GM10847 (cell line): ENCODE data around the gene CIP2A.

Experiments
- POLR2A ChIP-seq: IDR thresholded peaks from 2 replicates; pipeline ENCODE4 v1.6.1; 2011; ENCODE audit not compliant: insufficient read length; ENCODE audit errors: extremely low read depth

The CIP2A gene

GRCh38 chr3:108528459-108529252 lies 60.6 kb downstream of the CIP2A start:
- no peak for TF ChIP-seq POLR2A

- no peak for TF ChIP-seq POLR2A
These were observed 61.4 kb downstream of the CIP2A start for GRCh38 chr3:108527817-108528216.

GRCh38 chr3:108527109-108527508 lies 62.1 kb downstream of the CIP2A start:
- no peak for TF ChIP-seq POLR2A

- no peak for TF ChIP-seq POLR2A
These were observed 63.3 kb downstream of the CIP2A start for GRCh38 chr3:108525971-108526370.

GRCh38 chr3:108525256-108525655 lies 64.0 kb downstream of the CIP2A start:
- no peak for TF ChIP-seq POLR2A

GRCh38 chr3:108524537-108524936 lies 64.7 kb downstream of the CIP2A start:
- no peak for TF ChIP-seq POLR2A

- no peak for TF ChIP-seq POLR2A
These were observed 70.3 kb downstream of the CIP2A start for GRCh38 chr3:108518895-108519294.

GRCh38 chr3:108516881-108517280 lies 72.4 kb downstream of the CIP2A start:
- TF ChIP-seq POLR2A: no peak

- no peak for TF ChIP-seq POLR2A
These were observed 75.3 kb downstream of the CIP2A start for GRCh38 chr3:108513961-108514360.

GRCh38 chr3:108512671-108513070 lies 76.6 kb downstream of the CIP2A start:
- no peak for TF ChIP-seq POLR2A

- no peak for TF ChIP-seq POLR2A
These were observed 77.7 kb downstream of the CIP2A start for GRCh38 chr3:108511490-108511889.

GRCh38 chr3:108511055-108511454 lies 78.2 kb downstream of the CIP2A start:
- TF ChIP-seq POLR2A: no peak

- no peak for TF ChIP-seq POLR2A
These were observed 78.7 kb downstream of the CIP2A start, which contains the start of gene MYH15 for GRCh38 chr3:108510496-108510895. MYH15 (minus strand) TSS chr3:108510596; CDS start chr3:108510530, 66 bp downstream.

- TF ChIP-seq POLR2A: no peak
These were observed 79.4 kb downstream of the CIP2A start for GRCh38 chr3:108509871-108510270.

- TF ChIP-seq POLR2A: no peak
These were observed 80.0 kb downstream of the CIP2A start for GRCh38 chr3:108509263-108509662.

GRCh38 chr3:108507902-108508301 lies 81.3 kb downstream of the CIP2A start:
- no peak for TF ChIP-seq POLR2A

GRCh38 chr3:108505811-108506210 lies 83.4 kb downstream of the CIP2A start:
- TF ChIP-seq POLR2A: no peak

GRCh38 chr3:108503722-108504121 lies 85.5 kb downstream of the CIP2A start:
- no peak for TF ChIP-seq POLR2A

- TF ChIP-seq POLR2A: no peak
These were observed 87.7 kb downstream of the CIP2A start for GRCh38 chr3:108501535-108501934.
